Keratinocyte (primary cell): ENCODE data around the gene MIDN.

Source experiments
- EZH2 ChIP-seq: IDR thresholded peaks from one replicate; pipeline ENCODE4 v1.6.1; 2012; ENCODE audit warnings: inconsistent platforms, mild to moderate bottlenecking, low read length, moderate library complexity
- TF ChIP-seq, protein P1 (sequence below), 3 experiments: IDR thresholded peaks in 1 of 3; conservative IDR thresholded peaks in 1 of 3; optimal IDR thresholded peaks in 1 of 3; 2 replicates in 2 of 3; 3 replicates in 1 of 3; pipeline versions ENCODE3 to v1.5.1; 2011; ENCODE audit warnings: low read length in 3 of 3, mild to moderate bottlenecking in 3 of 3, moderate library complexity in 2 of 3, control low read depth in 1 of 3, inconsistent platforms in 1 of 3; ENCODE audit not compliant: insufficient read depth in 2 of 3; ENCODE audit errors: extremely low read depth in 1 of 3

GRCh38 chr19:1304197-1304924 is 56.0 kb downstream of the MIDN start:
- no peak for TF ChIP-seq EZH2
- TF ChIP-seq, protein P1, sequence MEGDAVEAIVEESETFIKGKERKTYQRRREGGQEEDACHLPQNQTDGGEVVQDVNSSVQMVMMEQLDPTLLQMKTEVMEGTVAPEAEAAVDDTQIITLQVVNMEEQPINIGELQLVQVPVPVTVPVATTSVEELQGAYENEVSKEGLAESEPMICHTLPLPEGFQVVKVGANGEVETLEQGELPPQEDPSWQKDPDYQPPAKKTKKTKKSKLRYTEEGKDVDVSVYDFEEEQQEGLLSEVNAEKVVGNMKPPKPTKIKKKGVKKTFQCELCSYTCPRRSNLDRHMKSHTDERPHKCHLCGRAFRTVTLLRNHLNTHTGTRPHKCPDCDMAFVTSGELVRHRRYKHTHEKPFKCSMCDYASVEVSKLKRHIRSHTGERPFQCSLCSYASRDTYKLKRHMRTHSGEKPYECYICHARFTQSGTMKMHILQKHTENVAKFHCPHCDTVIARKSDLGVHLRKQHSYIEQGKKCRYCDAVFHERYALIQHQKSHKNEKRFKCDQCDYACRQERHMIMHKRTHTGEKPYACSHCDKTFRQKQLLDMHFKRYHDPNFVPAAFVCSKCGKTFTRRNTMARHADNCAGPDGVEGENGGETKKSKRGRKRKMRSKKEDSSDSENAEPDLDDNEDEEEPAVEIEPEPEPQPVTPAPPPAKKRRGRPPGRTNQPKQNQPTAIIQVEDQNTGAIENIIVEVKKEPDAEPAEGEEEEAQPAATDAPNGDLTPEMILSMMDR (optimal IDR thresholded peaks at IDR 0.05 in 1 of 3, IDR thresholded peaks at IDR 0.05 in 1 of 3, conservative IDR thresholded peaks at IDR 0.05 in 1 of 3; ENCODE audit: extremely low read depth in 1 of 3, insufficient read depth in 2 of 3, low read length in 3 of 3) = no peak
